PC-9 (cell line): ENCODE measurements around the gene C18orf54.

Source experiments
- CTCF ChIP-seq: fragments of 200-600 bp; sonication (generic); conservative IDR thresholded peaks from 2 replicates; pipeline ENCODE4 v1.6.1; 2017; ENCODE audit warnings: mixed run types, antibody characterized with exemption, mild to moderate bottlenecking, moderate library complexity
- EZH2 ChIP-seq: fragments of 200-600 bp; sonication (generic); IDR thresholded peaks from 2 replicates; pipeline ENCODE4 v1.8.0; 2017; ENCODE audit warnings: antibody characterized with exemption, low read depth

- TF ChIP-seq EZH2 (no peak), CTCF (no peak)
Observed at GRCh38 chr18:54360406-54360805, 2.7 kb downstream of the C18orf54 start.
